Activated CD4-positive, alpha-beta T cell treated with anti-CD3 and anti-CD28 coated beads, Interleukin-2, amount 50 U/mL, for 48 hours (primary cell): ENCODE data around the gene ZNF512B.
"Not testable (repeated sequence)": the region's sequence is repeated elsewhere in the genome, so short reads cannot be mapped to it uniquely, and the experiment has no call there.

Experiments
- DNase-seq, 2 experiments: peaks; one replicate each; pipeline ENCODE4 v3.0.0-alpha.2; 2020

Gene ZNF512B

DNA sequence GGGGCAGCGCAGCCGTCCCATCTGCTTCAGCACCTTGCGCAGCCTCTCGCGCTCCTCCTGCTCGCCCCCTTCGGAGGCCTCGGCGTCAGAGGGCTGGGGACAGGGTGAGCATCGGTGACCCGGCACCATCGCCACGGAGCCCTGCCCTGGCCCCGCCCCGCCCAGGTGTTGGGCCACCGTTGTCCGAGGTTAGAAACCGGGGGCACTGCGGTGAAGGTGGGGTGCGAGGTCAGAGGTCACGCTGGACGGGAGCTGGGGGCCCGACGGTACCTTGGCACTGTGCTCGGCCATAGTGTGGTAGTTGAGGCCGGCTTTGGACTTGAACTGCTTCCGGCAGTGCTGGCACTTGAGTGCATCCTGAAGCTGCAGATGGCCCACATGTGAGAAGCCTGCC, 6.4 kb downstream of the ZNF512B start:
- DNase-seq, result no peak

DNA sequence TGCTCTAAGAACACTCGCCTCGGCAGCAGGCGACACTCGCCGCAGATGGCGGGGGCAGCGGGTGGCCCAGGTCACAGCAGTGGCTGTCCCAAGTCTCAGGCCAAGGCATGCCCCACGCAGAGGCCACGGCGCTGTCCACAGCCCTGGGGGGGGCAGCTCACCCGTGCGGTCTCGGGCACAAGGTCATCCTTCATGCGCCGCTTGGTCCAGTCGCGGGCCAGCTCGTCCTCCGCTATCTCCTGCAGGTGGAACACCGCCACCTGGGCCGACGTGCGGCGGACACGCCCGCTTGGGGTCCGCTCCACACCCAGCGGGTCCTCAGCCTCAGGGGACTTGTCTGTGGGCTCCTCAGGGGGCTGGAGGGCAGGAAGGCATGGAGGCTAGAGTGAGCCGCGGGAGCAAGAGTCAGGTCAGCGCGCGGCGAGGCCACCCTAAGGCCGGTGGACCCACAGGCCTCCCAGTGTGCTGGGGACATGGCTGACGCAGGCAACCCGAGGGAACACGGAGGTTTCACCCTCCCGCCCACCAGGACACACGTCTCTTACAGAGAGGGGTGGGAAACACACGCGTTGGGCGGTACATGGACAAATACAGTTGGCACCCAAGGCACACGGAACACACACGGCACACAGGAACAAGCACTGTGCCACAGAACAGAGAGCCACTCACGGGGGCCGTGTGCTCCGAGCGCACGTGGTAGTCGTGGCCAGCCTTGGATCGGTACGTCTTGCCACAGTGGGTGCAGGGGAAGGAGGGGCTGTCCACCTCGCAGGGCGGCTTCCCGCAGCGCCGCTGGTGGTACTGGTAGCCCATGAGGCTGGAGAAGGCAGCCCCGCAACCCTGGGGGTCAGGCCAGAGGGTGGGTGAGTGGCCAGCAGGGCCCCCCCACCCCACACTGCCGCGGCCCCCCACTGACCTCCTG, 7.0 kb downstream of the ZNF512B start:
- DNase-seq, result no peak

DNA sequence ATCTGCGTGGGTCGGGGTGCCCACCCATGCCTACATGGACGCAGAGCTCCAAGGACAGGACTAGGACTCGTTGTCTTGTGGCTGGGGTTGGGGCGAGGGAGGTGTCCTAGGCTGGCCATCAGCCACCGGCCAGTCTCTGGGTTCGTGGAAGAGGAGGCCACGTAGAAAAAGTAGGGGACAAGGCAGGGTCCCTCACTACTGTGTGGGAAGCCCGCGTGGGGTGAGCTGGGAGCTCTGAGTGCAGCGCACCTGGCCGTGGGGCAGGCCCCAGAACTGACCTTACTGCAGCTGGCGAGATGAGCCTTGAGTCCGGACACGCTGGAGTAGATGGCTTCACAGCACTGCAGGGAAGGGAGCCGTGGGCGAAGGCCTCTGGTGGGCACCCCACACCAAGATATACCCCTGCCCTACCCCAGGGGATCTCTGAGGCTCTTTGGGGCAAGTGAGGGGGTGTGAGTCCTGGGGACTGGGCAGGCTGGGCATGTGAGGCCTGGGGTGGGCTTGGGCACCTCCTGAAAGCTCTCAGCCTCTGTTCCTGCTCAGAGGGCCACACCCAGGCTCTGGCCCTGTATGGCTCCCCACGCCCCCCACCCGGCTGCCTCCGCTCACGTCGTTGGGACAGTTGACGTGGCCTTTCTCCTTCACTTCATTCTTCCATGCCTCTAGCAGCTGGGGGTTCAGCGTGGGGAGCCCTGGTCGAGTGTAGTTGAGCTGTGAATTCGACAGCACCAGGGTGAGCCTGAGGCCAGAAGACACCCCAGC, 7.9 kb downstream of the ZNF512B start:
- DNase-seq, result no peak

DNA sequence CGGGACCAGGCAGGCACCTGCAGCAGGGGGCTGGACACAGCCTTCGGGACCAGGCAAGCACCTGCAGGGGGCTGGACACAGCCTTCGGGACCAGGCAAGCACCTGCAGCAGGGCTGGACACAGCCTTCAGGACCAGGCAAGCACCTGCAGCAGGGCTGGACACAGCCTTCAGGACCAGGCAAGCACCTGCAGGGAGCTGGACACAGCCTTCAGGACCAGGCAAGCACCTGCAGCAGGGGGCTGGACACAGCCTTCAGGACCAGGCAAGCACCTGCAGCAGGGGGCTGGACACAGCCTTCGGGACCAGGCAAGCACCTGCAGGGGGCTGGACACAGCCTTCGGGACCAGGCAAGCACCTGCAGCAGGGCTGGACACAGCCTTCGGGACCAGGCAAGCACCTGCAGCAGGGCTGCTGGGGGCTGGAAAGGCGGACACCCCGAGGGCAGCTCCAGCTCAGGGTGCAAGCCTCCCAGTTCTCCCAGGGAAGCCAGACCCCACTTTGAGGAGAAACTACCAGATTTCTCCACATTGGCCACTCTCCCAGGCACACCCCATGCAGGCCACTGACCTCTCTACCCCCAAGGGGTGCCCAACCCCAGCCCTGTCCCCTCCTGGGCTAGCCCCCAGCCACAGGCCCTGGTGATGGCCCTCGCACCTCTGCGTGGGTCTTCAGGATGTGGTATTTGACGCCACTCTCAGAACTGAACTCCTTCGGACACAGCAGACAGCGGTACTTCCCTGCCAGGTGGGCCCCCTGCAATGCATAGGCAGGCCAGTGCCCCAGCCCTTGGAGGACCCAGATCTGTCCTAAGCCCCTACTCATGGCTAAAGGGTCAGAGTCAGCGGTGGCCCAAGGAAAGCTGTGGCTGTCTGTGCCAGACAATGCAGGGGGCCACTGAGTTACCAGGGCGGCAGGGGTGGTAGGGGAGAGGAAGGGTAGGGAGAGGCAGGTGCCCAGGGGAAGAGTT, 8.8 kb downstream of the ZNF512B start:
- not testable (repeated sequence) for DNase-seq

DNA sequence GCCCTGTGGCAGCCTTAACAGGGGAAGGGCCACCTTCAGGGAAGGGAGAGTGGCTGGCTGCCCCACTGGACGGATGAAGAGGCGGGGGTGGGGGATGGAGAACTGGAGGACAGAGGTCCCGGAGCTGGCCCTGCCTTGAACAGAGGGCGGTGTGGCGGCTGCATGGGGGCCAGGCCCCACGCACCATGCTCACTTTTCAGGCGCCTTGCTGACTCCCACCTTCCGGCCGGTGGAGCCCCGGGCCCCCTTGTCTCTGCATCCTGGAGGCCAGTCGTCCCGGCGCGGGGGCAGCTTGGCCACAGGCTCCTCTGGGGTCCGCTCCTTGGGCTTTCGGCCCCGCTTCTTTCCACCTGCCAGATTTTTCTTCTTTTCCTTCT, 10.0 kb downstream of the ZNF512B start:
- no peak for DNase-seq

DNA sequence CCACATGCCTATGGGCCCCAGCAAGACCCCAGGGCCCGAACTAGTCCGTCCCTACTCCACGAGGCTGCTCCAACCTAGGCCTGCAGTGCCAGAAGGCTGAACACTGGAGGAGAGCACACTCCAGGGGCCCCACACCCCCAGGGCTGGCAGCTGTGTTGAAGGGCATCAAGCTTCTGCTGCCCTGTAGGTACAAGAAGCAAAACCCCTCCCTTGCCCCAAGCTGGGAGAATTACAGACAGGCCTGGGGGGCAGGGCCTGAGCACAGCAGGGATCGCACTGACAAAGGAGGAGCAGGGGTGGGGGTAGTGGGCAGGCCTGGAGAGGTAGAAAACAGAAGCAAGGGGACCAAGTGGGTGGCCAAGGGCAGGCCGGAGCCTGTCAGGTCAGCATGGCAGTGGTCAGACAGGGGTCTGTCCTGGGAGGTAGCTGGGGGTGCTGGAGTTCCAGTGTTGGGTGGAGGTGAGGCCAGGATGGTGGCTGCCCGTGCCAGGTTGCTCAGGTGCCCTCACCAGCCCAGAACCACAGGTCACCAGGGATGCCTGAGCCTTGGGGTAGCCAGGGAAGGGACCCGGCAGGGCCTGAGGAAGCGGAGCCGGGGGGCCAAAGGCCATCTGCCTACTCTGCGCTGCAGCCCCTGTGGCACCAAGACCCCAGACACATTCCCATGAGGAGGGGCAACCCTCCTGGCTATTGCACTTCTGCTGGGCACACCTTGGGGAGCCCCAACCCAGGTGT, 10.6 kb downstream of the ZNF512B start:
- DNase-seq, result no peak

DNA sequence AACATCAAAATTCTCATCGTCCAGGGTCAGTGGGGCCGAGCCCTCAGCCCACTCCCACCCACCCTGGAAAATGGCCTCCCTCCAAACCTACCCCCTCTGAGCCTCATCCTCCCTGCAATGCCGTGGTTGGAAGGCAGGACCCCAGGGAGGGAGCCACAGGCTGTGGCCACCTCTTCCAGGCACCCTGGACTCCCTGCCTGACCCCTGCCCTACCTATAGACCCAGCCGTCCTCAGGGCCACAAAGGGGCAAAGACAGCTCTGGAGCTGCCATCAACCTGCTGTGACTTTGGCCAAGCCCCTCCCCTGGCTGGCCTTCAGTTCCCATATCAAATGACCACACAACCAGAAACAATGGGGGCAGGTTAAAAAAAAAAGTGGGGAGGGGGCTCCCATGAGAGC, 11.3 kb downstream of the ZNF512B start:
- no peak for DNase-seq

DNA sequence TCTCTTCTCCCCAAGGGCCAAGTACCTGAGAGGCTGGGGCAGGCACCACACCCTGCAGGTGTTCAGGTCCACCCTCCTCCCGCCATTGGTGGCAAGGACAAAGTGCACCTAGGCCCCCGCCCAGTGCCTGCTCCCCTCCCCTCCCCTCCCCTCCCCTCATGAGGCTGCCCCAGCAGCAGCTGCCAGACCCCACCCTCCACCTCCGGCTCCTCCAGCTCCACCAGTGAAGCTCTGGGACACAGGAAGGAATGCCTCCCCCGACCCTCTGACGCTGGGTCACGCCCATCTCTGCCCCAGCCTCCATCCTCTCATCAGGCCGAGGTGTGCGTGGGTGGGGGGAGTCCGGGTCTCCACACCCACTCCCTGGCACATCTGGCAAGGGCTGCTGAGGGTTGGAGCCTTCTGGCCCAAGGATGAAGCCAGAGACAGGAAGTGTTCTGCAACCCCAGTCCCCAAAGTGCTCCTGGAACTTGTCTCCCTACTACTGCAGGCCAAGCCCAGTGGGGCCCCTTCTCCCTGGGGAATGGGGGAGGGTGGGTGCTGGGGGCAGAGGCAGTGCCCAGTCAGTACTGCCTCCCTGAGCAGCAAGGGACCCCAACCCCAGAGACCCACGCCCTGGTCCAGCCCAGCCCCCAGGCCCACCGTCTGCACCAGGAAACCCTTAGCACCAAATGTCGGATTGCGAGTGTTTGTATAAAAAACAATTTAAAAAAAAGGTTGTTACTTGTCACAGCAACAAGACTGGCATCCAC, 11.9 kb downstream of the ZNF512B start:
- DNase-seq, result peak; percentile 66 to 72

DNA sequence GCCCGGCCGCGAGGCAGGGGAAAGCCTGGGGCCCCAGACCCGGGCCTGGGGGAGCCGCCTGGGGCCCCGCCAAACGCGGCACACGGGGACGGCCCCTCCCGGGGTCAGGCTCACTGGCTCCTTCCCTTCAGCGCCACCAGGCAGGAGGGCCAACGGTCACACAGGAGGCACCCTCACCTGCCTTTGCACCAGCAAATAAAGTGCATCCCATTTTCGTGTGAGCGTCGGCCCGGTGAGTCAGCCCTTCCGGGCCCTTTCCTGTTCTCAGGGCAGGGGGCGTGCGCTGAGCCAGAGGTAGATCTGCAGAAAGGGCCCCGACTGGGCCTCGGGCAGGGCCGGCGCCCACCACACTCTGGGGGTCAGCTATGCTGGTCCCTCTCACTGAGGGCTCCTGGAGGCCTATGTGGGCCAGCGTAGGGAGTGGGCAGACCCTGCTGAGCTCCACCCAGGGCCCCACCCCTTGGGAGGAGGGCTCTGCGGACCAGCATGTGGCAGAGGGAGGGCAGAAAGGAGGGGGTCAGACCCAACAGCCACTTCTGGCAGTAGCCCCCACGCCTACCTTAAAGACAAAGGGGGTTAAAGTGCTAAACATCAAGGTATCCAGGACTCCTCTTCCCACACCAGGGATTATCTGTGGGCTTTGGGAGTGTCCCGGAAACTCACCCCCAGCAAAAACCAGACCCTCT, 12.6 kb downstream of the ZNF512B start:
- DNase-seq, result peak; percentile 74 to 80

DNA sequence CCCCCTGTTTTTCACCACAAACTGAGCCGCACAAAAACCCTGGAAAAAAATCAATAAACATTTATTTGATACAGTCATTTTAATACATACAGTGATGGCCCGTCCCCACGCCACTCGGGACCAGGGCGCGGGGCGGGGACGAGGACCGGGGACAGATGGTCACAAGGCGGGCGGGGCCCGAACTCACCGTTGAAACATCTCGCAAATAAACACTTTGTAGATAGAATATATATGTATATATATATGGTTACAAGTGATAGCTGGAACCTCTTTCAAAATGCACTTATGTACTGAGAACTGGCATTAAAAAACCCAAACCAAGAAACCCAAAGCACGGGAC, 13.1 kb downstream of the ZNF512B start:
- no peak for DNase-seq

DNA sequence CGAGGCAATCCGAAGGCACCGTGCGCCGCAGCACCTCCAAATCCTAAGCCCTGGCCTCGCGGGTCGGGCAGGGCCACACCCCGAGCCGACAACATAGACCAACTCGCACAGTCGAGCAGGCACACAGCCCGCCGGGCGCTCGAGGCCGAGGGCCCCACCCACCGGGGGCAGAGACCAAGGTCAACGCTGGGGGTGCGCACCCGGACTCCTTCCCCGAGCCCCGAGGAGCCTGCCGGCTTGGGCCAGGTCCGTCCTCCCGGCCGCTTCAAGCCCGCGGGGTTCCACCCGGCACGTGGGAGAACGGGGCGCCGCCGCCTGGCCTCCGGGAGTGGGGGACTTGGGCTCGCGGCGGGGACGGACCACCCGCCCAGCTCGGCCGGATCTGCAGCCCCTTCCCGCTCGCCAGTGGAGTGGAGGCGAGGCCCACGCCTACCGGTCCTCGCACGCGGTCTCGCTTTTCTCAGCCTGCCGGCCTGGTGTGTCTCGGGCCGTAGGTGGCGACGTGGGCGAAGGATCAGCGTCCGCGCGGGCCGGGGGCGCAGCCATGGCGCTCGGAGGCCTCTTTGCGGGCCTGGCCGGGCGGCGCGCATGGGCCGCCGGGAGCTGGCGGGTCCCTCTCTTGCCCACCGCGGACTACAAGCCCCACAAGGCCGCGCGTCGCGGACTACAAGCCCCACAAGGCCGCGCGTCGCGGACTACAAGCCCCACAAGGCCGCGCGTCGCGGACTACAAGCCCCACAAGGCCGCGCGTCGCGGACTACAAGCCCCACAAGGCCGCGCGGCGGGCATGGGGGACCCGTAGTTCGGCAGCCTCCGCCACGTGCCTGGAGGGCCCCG, 13.7 kb downstream of the ZNF512B start, which contains the start of gene UCKL1:
TSS of gene UCKL1 (minus strand) at position 590 of the 837 bp plus-strand sequence. CDS start at position 546, 44 bp downstream.
- DNase-seq, result peak; percentile 88 to 90

DNA sequence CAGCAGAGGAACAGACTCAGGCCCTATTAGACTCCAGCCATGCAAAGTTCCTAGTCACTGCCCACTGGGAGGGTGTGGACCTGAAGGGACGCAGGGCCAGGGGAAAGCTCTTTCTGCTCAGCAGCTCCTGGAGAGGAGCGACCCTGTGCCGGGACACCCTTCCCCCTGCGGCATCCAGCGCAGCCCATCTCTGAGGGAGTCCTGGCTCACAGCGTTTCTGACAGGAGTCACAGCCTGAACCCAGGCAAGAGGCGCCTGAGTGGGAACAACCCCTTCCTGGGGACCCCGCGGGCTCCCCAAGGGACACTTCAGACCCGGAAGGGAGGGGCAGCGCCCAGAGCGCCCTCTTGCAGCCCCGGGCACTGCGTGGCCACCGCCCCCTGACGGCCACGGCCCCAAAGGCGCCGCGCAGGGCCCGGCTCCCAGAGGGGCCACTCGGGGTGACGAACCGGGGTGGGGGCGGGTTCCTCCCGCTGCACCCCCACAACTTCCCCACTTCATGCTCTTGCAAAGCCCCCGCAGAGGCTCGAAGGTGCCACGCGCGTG, 14.4 kb downstream of the ZNF512B start:
- DNase-seq, result peak; percentile 38 to 46

DNA sequence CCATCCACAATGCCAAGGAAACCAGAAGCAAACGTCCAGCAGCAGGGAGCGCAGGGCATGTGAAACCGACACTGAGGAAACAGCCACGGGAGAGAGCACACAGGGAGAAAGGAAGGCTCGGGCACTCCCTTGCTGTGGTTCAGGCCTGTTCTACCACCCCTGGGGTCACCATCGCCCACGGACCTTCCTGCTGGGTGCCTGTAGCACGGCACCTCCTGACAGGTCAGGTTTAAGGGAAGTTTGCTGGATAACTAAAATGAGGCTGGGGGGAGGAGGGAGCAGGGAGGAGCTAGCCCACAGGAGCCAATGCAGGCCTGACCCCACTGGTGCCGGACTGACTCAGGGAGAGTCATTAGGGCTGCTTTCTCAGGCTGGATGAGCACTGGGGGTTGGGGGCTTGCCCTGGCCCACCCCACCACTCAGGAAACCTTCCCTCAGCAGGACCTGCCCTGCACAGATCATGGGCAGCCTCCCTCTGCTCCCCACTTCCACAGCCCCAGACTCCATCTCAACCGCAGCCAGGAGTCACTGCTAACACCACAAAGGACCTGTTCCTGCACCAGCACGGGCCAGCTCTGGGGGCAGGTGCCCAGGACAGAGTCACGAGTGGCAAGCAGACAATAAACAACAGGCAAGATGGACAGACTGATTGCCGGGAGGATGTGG, 15.8 kb downstream of the ZNF512B start:
- no peak for DNase-seq

DNA sequence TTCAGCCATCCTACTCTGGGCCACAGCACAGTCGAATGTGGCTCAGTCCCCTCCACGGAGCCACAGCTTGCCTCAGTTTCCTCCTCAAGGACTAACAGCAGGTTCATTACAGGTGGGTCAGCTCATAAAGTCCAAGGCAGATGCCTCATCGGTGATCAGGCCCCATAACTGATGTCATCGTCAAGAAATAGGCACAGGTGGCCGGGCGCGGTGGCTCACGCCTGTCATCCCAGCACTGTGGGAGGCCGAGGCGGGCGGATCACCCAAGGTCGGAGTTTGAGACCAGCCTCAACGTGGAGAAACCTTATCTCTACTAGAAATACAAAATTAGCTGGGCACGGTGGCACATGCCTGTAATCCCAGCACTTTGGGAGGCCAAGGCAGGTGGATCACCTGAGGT, 17.0 kb downstream of the ZNF512B start:
- no peak for DNase-seq

DNA sequence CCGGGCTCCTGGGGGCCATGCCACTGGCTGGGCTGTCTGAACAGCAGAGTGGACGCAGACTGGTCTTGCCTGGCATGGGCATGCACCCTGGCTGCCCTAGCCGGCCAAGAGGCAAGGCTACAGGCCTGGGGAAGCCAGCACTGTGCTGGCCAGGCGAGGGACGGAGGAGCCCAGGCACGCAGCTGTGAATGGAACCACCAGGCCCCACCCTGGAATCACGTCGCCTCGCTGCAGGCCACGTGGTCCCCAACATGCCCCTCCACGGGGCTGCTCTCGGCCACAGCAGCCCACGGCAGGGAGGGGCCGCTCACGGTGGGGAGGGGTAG, 17.6 kb downstream of the ZNF512B start:
- no peak for DNase-seq

DNA sequence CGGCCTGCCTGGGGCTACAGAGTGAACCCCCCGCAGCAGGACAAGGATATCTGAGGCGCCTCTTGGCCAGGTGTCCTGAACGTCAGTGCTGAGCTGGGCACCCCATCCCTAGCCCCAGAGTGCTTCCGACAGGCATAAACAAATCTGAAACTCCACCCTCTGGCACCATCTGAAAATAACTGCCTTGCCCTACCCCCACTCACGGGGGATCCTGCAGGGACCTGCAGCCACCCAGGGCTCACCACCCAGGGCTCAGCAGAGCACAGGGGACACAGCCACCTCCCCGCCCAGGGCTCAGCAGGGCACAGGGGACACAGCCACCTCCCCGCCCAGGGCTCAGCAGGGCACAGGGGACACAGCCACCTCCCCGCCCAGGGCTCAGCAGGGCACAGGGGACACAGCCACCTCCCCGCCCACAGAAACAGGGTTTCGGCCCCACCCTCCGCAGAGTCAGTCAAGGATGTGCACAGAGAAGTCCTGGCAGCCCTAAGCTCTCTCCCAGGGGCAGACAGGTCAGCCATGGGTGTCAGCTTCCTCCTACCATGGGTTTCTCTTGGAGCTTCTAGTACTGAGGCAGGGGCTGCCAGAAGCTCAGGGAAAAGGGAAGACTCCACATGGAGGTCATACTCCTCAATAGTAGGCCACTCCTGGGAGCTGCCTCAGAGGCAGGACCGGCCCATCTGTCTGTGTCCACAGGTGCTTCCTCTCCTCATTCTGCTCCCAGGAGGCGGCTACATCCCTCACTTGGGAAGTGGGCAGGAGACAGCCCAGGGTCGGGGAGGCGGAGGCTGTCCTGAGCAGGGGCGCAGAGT, 18.1 kb downstream of the ZNF512B start:
- no peak for DNase-seq

DNA sequence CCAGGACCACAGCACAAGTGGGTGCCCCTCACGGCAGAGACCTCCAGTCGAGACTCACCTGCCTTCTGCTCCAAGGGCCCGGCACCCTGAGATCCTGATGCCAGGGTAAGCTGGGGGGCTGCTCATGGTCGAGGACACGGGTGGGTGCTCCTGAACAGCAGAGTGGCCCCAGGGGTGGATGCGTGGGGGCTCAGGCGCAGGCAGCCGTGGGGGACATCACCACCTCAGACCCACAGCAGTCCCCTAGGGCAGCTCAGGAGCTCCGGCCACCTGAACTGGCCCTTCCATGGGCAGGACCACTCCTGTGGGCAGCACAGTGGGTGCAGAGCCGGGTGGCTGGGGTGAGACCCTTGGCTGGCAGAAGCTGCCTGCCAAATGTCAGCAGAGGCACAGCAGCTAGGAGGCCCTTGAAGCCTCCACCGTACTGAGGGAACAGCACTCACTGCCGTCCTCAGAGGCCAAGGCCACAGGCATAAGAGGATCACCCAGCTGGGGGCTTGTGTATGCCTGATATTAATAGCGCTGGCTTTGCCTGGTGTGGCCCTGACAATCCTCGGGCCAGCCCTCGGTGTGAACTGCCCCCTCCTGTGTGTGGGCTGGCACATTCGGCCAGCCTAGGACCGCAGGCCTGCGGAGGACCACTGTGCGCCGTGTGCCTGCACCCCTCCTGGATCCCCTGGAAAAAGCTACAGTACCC, 18.9 kb downstream of the ZNF512B start:
- no peak for DNase-seq
